ENCODE measurements around the gene NEK8. TPM values are rescaled to one million over a fixed set of nuclear protein-coding genes. Genes with fewer than 3 reads are reported as not detected.

NEK8 gene
- total and polyA plus RNA-seq, 2 of the 8 experiments (the other 6 are each of a cell fraction or from before 2014, with no cell fraction given): 14.9 to 23.3 TPM

- Histone ChIP-seq H2BK12ac (ENCODE audit: low read depth, low read length) (peak overlapping the region; percentile 96), H2BK5ac (ENCODE audit: low read depth, low read length) (peak overlapping the region; percentile 94), H2BK20ac (ENCODE audit: low read length) (no peak overlapping the region; the same call in 1 of the 2 replicates), H3K4ac (replicated peaks; ENCODE audit: insufficient read length, low read depth, low read length) (peak overlapping the region; percentile 27), H3K4me3 (ENCODE audit: extremely low read depth in 1 of 4, insufficient read depth in 2 of 4, low read depth in 3 of 4, low read length in 4 of 4) (peak overlapping the region in 3 of 4 experiments; percentile 37 to 81 (median 59); a peak in 6 of 8 replicates), H3K4me1 (replicated peaks in 1 of 4; ENCODE audit: control insufficient read depth in 3 of 4, insufficient read depth in 4 of 4, low read length in 3 of 4) (peaks cover 4 to 15% (median 7%) of the 10 kb centered on the region in 4 experiments; a peak in 6 of 7 replicates), H4K8ac (ENCODE audit: extremely low read depth, insufficient read depth, low read length) (no peak overlapping the region), H3K23me2 (ENCODE audit: low read depth, low read length) (peaks cover 16% of the 10 kb centered on the region), H3K18ac (ENCODE audit: extremely low read depth, low read length) (peak overlapping the region; percentile 44; the same call in 1 of the 2 replicates), H2AK5ac (ENCODE audit: low read depth, low read length) (peak overlapping the region; percentile 54), H4K20me1 (replicated peaks in 1 of 2; ENCODE audit: control insufficient read depth in 1 of 2, insufficient read depth in 2 of 2, low read length in 2 of 2) (peaks cover 0 to 11% of the 10 kb centered on the region in 2 experiments), H2BK120ac (replicated peaks; ENCODE audit: low read depth, low read length) (peak overlapping the region; percentile 7), H3K79me1 (ENCODE audit: low read depth, low read length) (peaks cover 16% of the 10 kb centered on the region), H3K27me3 (replicated peaks in 1 of 4; ENCODE audit: control insufficient read depth in 3 of 4, extremely low read depth in 1 of 4, insufficient read depth in 3 of 4, low read length in 3 of 4) (no peaks in the 10 kb centered on the region), H2BK15ac (ENCODE audit: low read length) (peak overlapping the region; percentile 99), H3K9me3 (ENCODE audit: insufficient read depth in 2 of 2, low read depth in 1 of 2, low read length in 1 of 2) (no peaks in the 10 kb centered on the region), H3K4me2 (ENCODE audit: insufficient read depth in 1 of 2, low read depth in 2 of 2, low read length in 2 of 2) (peak overlapping the region; percentile 88 to 100), H4K91ac (replicated peaks; ENCODE audit: insufficient read length, low read length) (peak overlapping the region; percentile 45), H3K56ac (replicated peaks; ENCODE audit: insufficient read length, low read depth, low read length) (no peak overlapping the region), H3K79me2 (ENCODE audit: control insufficient read depth in 1 of 2, insufficient read depth in 2 of 2, low read length in 2 of 2) (peaks cover 3 to 34% of the 10 kb centered on the region in 2 experiments; a peak in 3 of 4 replicates), H3K9ac (replicated peaks in 1 of 4; ENCODE audit: extremely low read depth in 1 of 4, low read depth in 3 of 4, low read length in 3 of 4) (peak overlapping the region; percentile 22 to 79 (median 56)), H4K5ac (ENCODE audit: insufficient read length, low read depth, low read length) (peak overlapping the region; percentile 44), H3K14ac (ENCODE audit: insufficient read length) (no peak overlapping the region), H3K36me3 (ENCODE audit: control insufficient read depth in 2 of 4, insufficient read depth in 4 of 4, low read length in 3 of 4) (peaks cover 8 to 20% (median 15%) of the 10 kb centered on the region in 4 experiments; a peak in 7 of 8 replicates), H2AFZ (ENCODE audit: low read length) (no peak overlapping the region), H3K27ac (ENCODE audit: low read depth, low read length) (peak overlapping the region; percentile 70; the same call in 1 of the 2 replicates), H3K23ac (ENCODE audit: insufficient read length) (no peak overlapping the region)
- DNase-seq (ENCODE audit: low read depth in 1 of 2, low spot score in 2 of 2) (no peak), FAIRE-seq (no peak)
- 88% methylated on average over 7 of the region's 7 CpGs; no CpG with 5 or more reads in 1 of the 2 experiments for WGBS, 2 experiments (ENCODE audit: extremely low coverage in 1 of 2, insufficient coverage in 1 of 2, insufficient read length in 1 of 2, insufficient replicate concordance in 2 of 2, low coverage in 1 of 2, low lambda C conversion rate in 2 of 2, missing lambda C conversion rate in 1 of 2)
- CTCF ChIA-PET (ENCODE audit: partially characterized antibody): interaction anchor here (2.0 kb wide), 1 partner anchor 15 kb away, joined by 4 read pairs; no protein-coding TSS in a partner anchor
- POLR2A ChIA-PET (ENCODE audit: partially characterized antibody): interaction anchor here (0.6 to 10.5 kb wide), 10 partner anchors 11 to 236 kb away, joined by 3 to 258 read pairs (median 22); partner anchors contain the start of genes BLTP2, NEK8, RPL23A and SDF2
- TF ChIP-seq RBBP5 (IDR thresholded peaks at IDR 0.05; ENCODE audit: borderline replicate concordance, low read depth, low read length) (no peak), SIN3A (conservative IDR thresholded peaks at IDR 0.05 in 1 of 2, IDR thresholded peaks at IDR 0.05 in 1 of 2; ENCODE audit: low read depth in 1 of 2, low read length in 2 of 2) (no peak), CHD1 (IDR thresholded peaks at IDR 0.05; ENCODE audit: low read depth, low read length) (no peak), CREB1 (IDR thresholded peaks at IDR 0.05) (no peak), HDAC2 (IDR thresholded peaks at IDR 0.05; ENCODE audit: borderline replicate concordance in 1 of 2, low read depth in 2 of 2, low read length in 2 of 2) (no peak), SP1 (IDR thresholded peaks at IDR 0.05; ENCODE audit: low read depth, low read length) (no peak), SUZ12 (IDR thresholded peaks at IDR 0.05; ENCODE audit: low read length) (no peak), CBX8 (IDR thresholded peaks at IDR 0.05; ENCODE audit: borderline replicate concordance, low read depth, low read length) (no peak), POLR2A (IDR thresholded peaks at IDR 0.05; ENCODE audit: control extremely low read depth in 1 of 2, low read depth in 2 of 2, low read length in 2 of 2) (no peak), FOSL1 (IDR thresholded peaks at IDR 0.05; ENCODE audit: insufficient read depth, low read depth, low read length) (no peak), JUN (IDR thresholded peaks at IDR 0.05; ENCODE audit: low read depth, low read length) (no peak), TEAD4 (IDR thresholded peaks at IDR 0.05; ENCODE audit: low read depth, low read length) (no peak)
Observed at GRCh38 chr17:28712705-28713415, 15.7 kb upstream of the NEK8 start.
